Stimulated activated CD8-positive, alpha-beta memory T cell treated with anti-CD3 and anti-CD28 coated beads, Interleukin-7, amount 100 ng/mL, for 4 hours (primary cell): Measurements from ENCODE around the gene NT5M.

Source experiments
- DNase-seq, 2 donors: peaks; one replicate each; pipeline ENCODE4 v3.0.0-alpha.2; 2020; ENCODE audit warnings: low read depth in 2 of 2

Gene NT5M

GRCh38 chr17:17393976-17394375 lies 90.8 kb downstream of the NT5M start:
- DNase-seq, result no peak

DNA sequence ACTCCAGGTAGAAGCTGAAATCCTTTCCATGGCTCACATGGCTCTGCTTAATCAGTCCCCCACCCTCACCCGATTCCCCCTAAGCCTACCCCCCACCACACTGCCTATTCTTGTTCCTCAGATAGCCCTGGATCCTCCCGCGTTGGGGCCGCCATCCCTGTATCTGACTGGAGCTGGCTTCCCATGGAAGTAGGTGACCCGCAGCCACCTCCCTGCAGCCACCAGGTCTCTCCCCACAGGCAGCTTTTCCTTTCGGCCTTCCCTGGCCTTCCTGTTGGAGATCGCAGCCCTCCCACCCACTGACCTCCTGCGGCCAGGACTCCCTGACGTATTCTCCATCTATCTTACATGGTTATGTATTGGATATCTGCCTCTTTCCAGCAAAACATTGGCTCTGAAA lies 91.3 kb downstream of the NT5M start:
- no peak for DNase-seq

DNA sequence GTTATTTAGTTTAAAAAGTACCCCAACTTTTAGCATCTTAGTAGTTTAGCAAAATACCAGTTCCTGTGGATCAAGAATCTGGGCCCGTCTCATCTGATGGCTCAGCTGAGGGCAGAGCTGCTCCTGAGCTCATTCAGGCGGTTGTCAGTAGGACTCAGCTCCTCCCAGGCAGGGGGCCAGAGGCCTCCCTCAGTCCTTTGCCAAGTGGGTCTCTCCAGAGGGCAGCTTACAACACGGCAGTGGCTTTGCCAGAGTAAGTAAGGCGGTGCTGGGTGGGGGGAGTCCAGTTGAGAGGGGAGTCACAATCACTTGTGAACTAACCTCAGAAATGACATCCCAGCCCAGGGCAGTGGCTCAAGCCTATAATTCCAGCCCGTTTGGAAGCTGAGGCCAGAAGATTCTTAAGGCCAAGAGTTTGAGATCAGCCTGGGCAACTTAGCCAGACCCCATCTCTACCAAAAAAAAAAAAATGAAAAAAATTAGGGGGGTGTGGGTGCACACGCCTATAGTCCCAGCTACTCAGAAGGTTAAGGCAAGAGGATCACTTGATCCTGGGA lies 92.2 kb downstream of the NT5M start:
- DNase-seq, result no peak

GRCh38 chr17:17395885-17396284 lies 92.7 kb downstream of the NT5M start:
- no peak for DNase-seq
